CD4-positive, alpha-beta T cell (primary cell): ENCODE results near the gene TMCO4. TPM values are rescaled to one million over a fixed set of nuclear protein-coding genes. Genes with fewer than 3 reads are reported as not detected.
A peak's percentile ranks its signal among the peaks of the same experiment; 100 is the strongest.

ENCODE experiments used
- ATAC-seq: fragments of 200-7000 bp; cut with Tn5 transposase; one replicate; pipeline ENCODE4 v1.10.0; 2022; ENCODE audit warnings: mild to moderate bottlenecking; ENCODE audit not compliant: poor library complexity
- CTCF ChIA-PET: fragments of 350-600 bp; sonication (Branson Sonifier 250); formaldehyde crosslinking; loops from one replicate; lab custom pipeline; 2021; ENCODE audit warnings: antibody characterized with exemption, inconsistent platforms; lab: Charles Lee
- POLR2A ChIA-PET: fragments of 350-600 bp; sonication (Branson Sonifier 250); formaldehyde crosslinking; loops from one replicate; lab custom pipeline; 2021; ENCODE audit warnings: antibody characterized with exemption, inconsistent platforms; lab: Charles Lee
- DNase-seq, 14 experiments: peaks; one replicate each; pipeline ENCODE4 v3.0.0-alpha.2; 2013 to 2020; ENCODE audit warnings: mixed read lengths in 2 of 14
- H3K27ac ChIP-seq, 2 donors: one replicate each; pipeline versions ENCODE4 v1.5.1 to v1.7.0; 2013; ENCODE audit warnings: low read length in 2 of 2, low read depth in 1 of 2, mild to moderate bottlenecking in 1 of 2
- H3K27me3 ChIP-seq, 2 experiments: 1 replicate in 1 of 2; 2 replicates in 1 of 2; pipeline versions ENCODE4 v1.6.1 to v1.7.0; 2013; ENCODE audit warnings: low read length in 2 of 2, control low read depth in 1 of 2, mild to moderate bottlenecking in 1 of 2, moderate library complexity in 1 of 2; ENCODE audit not compliant: insufficient read depth in 2 of 2, control insufficient read depth in 1 of 2
- H3K36me3 ChIP-seq: one replicate; pipeline ENCODE4 v1.6.1; 2013; ENCODE audit warnings: low read length, control low read depth; ENCODE audit not compliant: insufficient read depth
- H3K4me1 ChIP-seq: one replicate; pipeline ENCODE4 v1.6.1; 2013; ENCODE audit warnings: low read length, control low read depth; ENCODE audit not compliant: insufficient read depth
- H3K4me3 ChIP-seq: one replicate; pipeline ENCODE4 v1.5.1; 2013; ENCODE audit warnings: mild to moderate bottlenecking, low read length, moderate library complexity
- H3K9me3 ChIP-seq, 2 experiments: 1 replicate in 1 of 2; 2 replicates in 1 of 2; pipeline versions ENCODE4 v1.6.1 to v1.7.0; 2013; ENCODE audit warnings: low read length in 2 of 2, mild to moderate bottlenecking in 2 of 2, control low read depth in 1 of 2, moderate library complexity in 1 of 2; ENCODE audit not compliant: control insufficient read depth in 1 of 2, insufficient read depth in 1 of 2
- H3K27ac Mint-ChIP-seq: one replicate; pipeline ENCODE4 v1.8.0; 2020; ENCODE audit warnings: mixed read lengths
- H3K27me3 Mint-ChIP-seq: one replicate; pipeline ENCODE4 v1.8.0; 2021; ENCODE audit warnings: mixed read lengths
- H3K36me3 Mint-ChIP-seq: one replicate; pipeline ENCODE4 v1.8.0; 2021; ENCODE audit warnings: low read depth, mixed read lengths
- H3K4me1 Mint-ChIP-seq: one replicate; pipeline ENCODE4 v1.8.0; 2021; ENCODE audit warnings: low read depth, mixed read lengths
- H3K4me3 Mint-ChIP-seq: one replicate; pipeline ENCODE4 v1.8.0; 2020; ENCODE audit warnings: mild to moderate bottlenecking, mixed read lengths
- H3K9me3 Mint-ChIP-seq: one replicate; pipeline ENCODE4 v1.8.0; 2020; ENCODE audit warnings: mixed read lengths
- CTCF ChIP-seq: fragments of 200-600 bp; IDR thresholded peaks from one replicate; pipeline ENCODE4 v1.8.0; 2022; ENCODE audit warnings: antibody characterized with exemption, mild to moderate bottlenecking
- intact Hi-C, 2 experiments: fragments of 100-400 bp; cut with DNase I in 1 of 2; cut with micrococcal nuclease in 1 of 2; formaldehyde crosslinking; loops; one replicate each; pipeline versions ENCODE4 v1.15.1 to v1.9.0; 2023 to 2025; cut with DNase I, micrococcal nuclease
- total RNA-seq, 174 experiments: library from RNA in 2 of 174; stranded (reverse) in 2 of 174; gene quantifications; one replicate each; pipeline ENCODE4 v1.2.3 and lab custom pipeline; 2021 to 2026

Gene TMCO4
- total RNA-seq, 2 experiments from 2014 or later = 12.4 to 13.9 TPM

GRCh38 chr1:19648239-19648638, 151.5 kb downstream of the TMCO4 start:
- Mint-ChIP-seq H3K36me3 (peaks cover 5% of the 10 kb centered on the region), H3K9me3 (no peaks in the 10 kb centered on the region), H3K4me3 (no peak overlapping the region), H3K27me3 (peaks cover 13% of the 10 kb centered on the region), H3K27ac (no peak overlapping the region), H3K4me1 (peaks cover 29% of the 10 kb centered on the region)
- TF ChIP-seq CTCF = no peak
- CTCF ChIA-PET = interaction anchor here (0.5 kb wide), 1 partner anchor 11 kb away, joined by 4 read pairs; no protein-coding TSS in a partner anchor
- ATAC-seq (no peak), DNase-seq (no peak)
- intact Hi-C loops = no loop called here
- no peaks in the 10 kb centered on the region for H3K36me3 ChIP-seq
- no peaks in the 10 kb centered on the region for H3K9me3 ChIP-seq
- H3K4me3 ChIP-seq = no peak overlapping the region
- peaks cover 50% of the 10 kb centered on the region for H3K4me1 ChIP-seq
- POLR2A ChIA-PET = no interaction called here
- peaks cover 4 to 5% of the 10 kb centered on the region in 2 experiments for H3K27me3 ChIP-seq
- no peak overlapping the region for H3K27ac ChIP-seq

GRCh38 chr1:19647643-19648042, 152.1 kb downstream of the TMCO4 start:
- Mint-ChIP-seq H3K4me3 (peak overlapping the region; percentile 59), H3K9me3 (no peaks in the 10 kb centered on the region), H3K4me1 (peaks cover 35% of the 10 kb centered on the region), H3K27me3 (peaks cover 19% of the 10 kb centered on the region), H3K27ac (peak overlapping the region; percentile 40), H3K36me3 (peaks cover 5% of the 10 kb centered on the region)
- peak in 8 of 14 experiments; percentile 25 to 73 (median 42) for DNase-seq
- peaks cover 8 to 11% of the 10 kb centered on the region in 2 experiments for H3K27me3 ChIP-seq
- ATAC-seq = peak; percentile 8
- intact Hi-C loops = no loop called here
- POLR2A ChIA-PET = interaction anchor here (0.7 kb wide), 1 partner anchor 161 kb away, joined by 3 read pairs; no protein-coding TSS in a partner anchor
- CTCF ChIA-PET = interaction anchor here (0.5 to 2.6 kb wide), 3 partner anchors 12 to 256 kb away, joined by 3 to 7 read pairs (median 4); no protein-coding TSS in a partner anchor
- H3K36me3 ChIP-seq = no peaks in the 10 kb centered on the region
- H3K27ac ChIP-seq = no peak overlapping the region
- H3K9me3 ChIP-seq = no peaks in the 10 kb centered on the region
- no peak overlapping the region for H3K4me3 ChIP-seq
- peaks cover 52% of the 10 kb centered on the region for H3K4me1 ChIP-seq
- no peak for TF ChIP-seq CTCF

- Histone ChIP-seq H3K27ac (no peak overlapping the region), H3K27me3 (peaks cover 8 to 11% of the 10 kb centered on the region in 2 experiments), H3K9me3 (no peaks in the 10 kb centered on the region), H3K4me1 (peaks cover 52% of the 10 kb centered on the region), H3K36me3 (no peaks in the 10 kb centered on the region), H3K4me3 (no peak overlapping the region)
- intact Hi-C loops = no loop called here
- DNase-seq (peak in 4 of 14 experiments; percentile 15 to 51 (median 30)), ATAC-seq (no peak)
- no peak for TF ChIP-seq CTCF
- Mint-ChIP-seq H3K36me3 (peaks cover 5% of the 10 kb centered on the region), H3K4me3 (peak overlapping the region; percentile 59), H3K27ac (peak overlapping the region; percentile 40), H3K9me3 (no peaks in the 10 kb centered on the region), H3K4me1 (peaks cover 35% of the 10 kb centered on the region), H3K27me3 (peaks cover 25% of the 10 kb centered on the region)
- ChIA-PET CTCF (interaction anchor here (0.9 to 2.6 kb wide), 3 partner anchors 15 to 255 kb away, joined by 3 to 7 read pairs (median 5); no protein-coding TSS in a partner anchor), POLR2A (interaction anchor here (0.7 to 4.7 kb wide), 4 partner anchors 50 to 395 kb away, joined by 3 to 48 read pairs (median 4); partner anchors contain the start of genes EMC1 and MRTO4)
These were observed 153.1 kb downstream of the TMCO4 start for GRCh38 chr1:19646377-19647319.
